LNCAP (cell line): ENCODE data around the gene MYO16.

Experiments used
- CTCF ChIP-seq: fragments of 450-650 bp; IDR thresholded peaks from 2 replicates; pipeline ENCODE4 v1.5.1; 2017; ENCODE audit warnings: mild to moderate bottlenecking

Gene MYO16

DNA sequence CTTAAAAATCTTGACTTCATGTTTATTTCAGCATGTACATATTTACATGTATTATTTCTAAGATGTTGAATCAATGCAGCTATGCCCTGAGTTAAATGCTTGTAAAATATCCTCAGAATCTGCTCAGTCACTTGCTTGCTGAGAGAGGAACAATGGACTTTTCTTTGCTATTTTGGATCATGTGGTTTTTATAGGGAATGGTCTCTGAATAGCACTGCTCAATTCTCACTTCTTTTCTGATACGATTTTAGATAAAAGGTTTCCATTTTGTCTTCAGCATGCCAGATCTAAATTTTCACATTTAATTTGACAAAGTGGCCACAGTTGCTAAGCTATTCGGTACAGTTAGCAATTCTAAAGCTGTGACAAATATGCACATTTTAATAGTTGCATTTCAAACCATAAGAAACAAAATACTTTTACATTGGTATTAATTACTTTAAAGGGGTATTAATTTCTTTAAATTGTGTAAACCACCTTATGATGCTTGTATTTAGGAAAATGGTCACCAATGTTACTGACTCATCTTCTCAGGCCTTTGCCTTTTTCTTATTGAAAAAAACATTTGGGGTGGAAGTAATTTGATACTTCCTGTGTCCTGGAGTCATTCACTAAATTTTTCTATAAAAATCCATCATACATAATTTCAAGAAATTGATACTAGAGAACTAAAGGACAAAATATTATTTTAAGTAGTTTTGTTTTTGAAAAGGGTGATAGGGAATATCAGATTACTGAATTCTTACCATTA is 113.5 kb downstream of the MYO16 start:
- TF ChIP-seq CTCF, result no peak

DNA sequence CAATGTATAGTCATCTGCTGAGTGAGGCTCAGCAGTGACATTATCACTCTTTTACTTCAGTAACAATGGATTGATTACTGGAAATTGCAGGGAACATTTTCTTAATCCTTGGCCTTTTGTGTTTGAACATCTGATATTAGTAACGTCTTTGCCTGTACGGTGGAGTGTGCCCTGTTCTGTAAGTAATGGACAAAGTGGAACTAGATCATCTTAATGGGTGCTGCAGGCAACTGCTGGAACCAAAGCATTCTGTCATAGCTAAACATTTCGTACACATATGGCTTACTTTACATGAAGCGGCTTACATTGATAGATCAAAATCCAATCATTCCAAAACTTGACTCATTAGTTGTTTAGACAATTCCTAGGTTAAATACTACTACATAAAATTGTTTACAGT is 114.1 kb downstream of the MYO16 start:
- no peak for TF ChIP-seq CTCF

DNA sequence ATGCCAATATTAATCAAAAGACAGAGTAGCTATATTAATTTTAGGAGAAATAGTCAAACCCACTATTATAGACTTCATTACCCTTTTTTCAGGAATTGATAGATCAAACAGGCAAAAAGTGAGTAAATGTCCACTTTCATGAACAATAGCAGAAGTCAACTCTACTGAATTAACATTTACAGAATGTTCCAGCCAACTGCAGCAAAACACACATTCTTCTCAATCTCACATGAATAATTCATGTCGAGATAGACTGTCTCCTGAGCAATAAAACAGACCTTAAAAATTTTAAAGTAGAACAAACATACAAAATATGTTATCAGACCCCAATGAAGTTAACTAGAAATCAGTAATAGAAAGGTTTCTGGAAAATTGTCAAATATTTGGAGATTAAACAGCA is 118.4 kb downstream of the MYO16 start:
- no peak for TF ChIP-seq CTCF

DNA sequence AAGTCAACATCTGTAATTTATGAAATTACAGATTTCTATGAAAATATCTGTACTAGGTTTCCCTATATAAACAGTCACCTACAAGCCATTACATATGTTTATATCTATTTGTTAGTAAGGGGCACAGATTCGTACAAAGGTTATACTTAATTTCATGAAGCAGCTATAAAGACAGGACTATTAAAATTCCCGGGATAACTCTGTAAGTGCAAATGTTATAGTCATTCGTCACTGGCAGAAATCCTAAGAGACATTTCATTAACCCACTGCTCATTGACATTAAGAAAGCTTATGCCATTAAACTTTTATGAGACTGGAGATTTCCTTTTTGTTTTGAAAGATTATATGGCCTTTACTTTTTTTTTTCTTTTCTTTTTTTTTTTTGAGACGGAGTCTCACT is 122.9 kb downstream of the MYO16 start:
- no peak for TF ChIP-seq CTCF

- no peak for TF ChIP-seq CTCF
Observed at GRCh38 chr13:108755083-108755482, 125.7 kb downstream of the MYO16 start.

DNA sequence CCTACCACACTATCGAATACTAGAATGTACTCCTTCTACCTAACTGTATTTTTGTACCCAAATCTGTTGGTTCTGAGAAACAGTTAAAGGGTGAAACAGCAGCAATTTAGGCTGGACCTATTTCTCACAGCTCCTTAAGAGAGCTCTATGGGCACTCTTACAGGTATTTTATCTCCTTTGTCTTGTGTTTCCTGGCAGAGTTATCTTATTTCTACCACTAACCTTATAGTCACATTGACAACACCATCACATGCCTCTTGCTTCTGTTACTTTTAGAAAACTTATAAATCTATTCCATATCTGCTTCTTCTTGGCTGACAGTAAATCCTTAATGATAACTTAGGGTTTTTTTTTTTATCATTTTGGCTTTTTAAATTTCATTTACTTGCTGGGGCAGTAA is 130.7 kb downstream of the MYO16 start:
- TF ChIP-seq CTCF, result no peak

DNA sequence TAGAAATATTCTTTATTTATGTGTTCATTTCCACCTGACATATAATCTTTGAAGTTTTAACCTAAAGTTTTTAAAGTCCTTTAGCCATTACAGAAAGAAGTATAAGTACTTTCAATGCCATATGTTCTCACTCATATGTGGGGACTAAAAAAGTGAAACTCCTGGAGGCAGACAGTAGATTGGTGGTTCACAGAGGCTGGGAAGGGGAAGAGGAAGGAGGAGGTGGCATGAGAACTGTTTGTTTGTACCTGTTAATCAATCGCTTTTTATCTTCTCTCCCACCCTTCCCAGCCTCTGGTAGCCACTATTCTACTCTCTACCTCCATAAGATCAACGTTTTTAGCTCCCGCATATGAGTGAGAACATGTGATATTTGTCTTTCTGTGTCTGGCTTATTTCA is 131.1 kb downstream of the MYO16 start:
- no peak for TF ChIP-seq CTCF

DNA sequence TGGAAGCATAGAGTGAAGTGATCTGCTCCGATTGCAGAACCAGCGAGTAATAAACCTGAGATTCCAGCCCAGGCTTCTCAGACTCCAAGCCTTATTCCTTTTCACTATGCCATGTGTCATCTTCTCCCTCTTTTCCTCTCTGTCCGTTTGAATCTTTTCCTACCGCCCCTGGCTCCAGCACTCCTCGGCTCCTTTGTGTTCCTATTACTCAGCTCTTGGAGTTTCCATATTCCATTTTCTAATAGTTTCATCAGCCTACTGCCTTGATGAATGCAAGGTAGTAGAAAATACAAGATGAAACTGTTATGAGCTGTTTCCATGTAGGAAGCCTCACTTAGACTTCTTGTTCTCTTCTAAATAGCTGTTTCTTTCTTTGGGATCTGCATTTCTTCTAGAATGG is 138.6 kb downstream of the MYO16 start:
- TF ChIP-seq CTCF, result no peak
